GM19324 (cell line): Measurements from ENCODE around the gene FBXO28.

Experiments
- ATAC-seq: cut with Tn5 transposase; IDR thresholded peaks from one replicate; pipeline ENCODE4 v1.9.1; 2021; ENCODE audit warnings: mild to moderate bottlenecking, moderate library complexity; ENCODE audit not compliant: unreplicated experiment, low FRiP score

The FBXO28 gene

DNA sequence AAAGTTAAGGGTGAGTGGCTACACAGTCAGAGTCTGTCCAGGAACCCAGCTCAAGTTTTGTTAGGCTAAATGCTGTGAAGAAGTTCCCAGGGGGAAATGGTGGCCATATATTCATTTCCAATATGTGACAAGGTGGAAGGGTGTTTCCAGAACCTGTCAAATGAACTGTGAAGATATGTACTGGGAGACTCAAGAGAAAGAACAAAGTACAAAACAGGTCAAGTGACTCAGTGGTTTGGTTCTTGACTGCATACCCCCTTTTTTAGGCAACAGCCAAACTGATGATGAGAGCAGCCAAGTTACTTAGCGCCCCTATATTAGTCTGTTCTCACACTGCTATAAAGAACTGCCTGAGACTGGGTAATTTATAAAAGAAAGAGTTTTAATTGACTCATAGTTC lies 18.6 kb upstream of the FBXO28 start:
- no peak for ATAC-seq

DNA sequence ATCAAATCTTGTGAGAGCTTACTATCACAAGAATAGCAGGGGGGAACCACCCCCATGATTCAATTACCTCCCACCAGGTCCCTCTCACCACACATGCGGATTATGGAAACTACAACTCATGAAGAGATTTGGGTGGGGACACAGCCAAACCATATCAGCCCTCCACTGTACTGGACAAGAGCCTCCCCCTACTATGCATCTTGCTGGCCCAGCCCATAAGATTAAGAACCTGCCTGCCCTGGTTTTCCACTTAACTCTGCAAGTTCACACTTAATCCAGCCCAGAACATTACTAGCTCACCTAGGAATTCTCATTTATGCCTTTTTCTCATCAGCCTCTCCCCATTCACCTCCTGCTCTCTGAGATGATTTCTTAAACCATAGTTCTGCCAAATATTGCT lies 18.0 kb upstream of the FBXO28 start:
- no peak for ATAC-seq

DNA sequence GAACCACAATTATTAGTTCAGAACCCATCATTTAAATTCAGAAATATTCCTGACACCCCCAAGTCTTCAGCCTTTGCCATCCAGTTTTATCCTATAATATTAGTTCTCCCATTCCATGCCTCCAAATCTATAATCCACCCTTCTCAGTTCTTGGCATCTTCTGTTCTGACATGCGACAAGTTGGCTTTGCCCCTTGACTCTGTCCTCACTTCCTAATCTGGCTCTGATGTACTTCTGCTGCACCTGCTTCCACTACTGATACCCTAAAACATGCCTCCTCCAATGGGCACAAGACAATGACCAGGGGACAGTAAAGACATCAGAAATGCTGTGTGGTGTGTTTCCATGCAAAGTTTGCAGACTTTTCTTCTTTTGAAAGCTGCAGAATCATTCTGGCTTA lies 17.1 kb upstream of the FBXO28 start:
- no peak for ATAC-seq

DNA sequence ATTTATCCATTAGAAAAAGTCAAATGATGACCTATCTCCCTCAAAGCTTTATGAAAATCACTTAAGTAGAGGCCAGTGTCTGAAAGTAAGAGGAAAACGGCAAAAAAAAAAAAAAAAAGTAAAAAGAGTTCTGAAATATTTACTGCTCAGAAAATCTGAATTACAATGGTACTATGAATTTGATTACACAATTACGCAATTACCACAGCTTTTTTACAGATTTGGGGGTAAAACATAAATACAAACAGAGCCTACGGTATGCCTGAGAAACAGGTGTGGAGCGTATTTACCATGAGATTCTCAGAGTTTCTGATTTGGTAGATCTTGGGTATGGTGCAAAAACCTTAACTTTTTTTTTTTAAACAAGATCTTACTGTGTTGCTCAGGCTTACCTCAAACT lies 15.9 kb upstream of the FBXO28 start:
- ATAC-seq = no peak

DNA sequence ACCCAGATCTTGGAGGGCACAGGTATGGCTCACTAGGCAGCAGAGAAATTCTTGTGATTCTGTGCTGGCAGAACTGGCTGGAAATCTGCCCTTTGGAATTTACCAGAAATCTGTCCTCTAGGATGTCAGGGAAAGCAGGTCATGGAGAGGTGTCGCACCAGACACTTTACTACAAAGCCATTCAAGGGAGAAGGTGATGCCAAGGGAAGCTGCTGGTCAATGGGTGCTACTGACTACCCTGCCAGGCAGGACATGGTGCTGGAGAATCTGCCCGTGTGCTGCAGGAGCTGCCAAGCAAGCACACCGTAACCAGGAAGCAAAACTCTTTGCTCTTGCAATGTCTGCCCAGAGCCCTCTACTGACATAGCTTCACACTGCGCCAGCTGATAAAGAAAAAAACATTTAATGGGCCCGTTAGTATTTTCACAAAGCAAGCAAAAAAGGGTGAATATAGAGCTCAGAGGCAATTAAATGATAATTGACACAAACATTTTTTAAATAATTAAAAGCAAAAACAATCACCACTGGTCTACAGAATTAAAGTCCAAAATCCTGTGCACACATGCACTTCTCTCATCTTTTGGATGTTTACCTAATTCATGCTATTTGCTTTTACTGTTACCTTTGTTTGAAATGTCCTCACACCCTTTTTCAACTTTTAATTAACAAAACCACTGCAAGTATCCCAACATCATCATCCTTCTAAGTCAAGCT lies 7.2 kb upstream of the FBXO28 start:
- ATAC-seq = no peak

DNA sequence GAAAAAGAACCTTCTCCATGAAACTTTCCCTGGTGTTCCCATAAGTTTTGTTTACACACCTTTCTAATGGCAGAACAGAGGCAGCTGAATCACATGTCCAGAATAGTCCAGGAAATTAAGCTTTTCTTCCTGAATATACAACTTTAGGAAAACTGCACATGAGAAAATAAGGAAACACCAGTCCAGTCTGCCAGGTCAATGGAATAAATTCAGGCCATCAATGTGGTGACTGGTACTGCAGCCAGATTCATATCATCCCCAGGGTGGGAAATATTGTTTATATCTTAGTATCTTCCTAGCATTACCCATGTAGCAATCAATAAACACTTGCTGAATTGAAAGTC lies 6.7 kb upstream of the FBXO28 start:
- ATAC-seq = no peak

DNA sequence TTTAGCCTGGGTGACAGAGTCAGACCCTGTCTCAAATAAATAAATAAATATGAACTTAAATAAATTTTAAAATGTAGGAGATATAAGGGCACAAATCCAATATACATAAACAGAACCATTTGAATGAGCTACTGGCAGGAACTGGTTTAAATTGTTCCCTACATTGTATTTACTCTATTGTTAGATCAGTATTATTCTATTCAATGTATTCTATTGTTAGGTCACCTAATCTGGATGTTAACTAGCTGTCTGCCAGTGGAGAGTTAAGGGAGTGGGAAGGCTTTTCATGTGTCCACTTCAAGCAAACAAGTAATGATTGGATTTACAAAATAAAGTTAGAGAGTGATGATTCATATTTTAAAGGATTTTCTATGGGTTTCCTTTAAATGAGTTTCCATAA lies 4.9 kb upstream of the FBXO28 start:
- ATAC-seq = no peak

DNA sequence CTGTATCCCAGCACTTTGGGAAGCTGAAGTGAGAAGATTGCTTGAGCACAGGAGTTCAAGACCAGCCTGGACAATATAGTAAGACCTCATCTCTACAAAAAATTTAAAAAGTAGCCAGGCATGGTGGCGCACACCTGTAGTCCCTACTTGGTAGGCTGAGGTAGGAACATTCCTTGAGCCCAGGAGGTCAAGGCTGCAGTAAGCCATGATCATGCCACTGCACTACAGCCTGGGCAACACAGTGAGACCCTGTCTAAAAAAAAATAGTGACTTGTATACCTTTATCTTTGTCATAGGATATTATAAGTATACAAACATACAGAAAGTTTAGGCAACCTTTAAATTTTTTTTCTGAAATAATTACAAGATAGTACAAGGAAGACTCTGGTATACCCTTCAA lies 3.9 kb upstream of the FBXO28 start:
- ATAC-seq = no peak

DNA sequence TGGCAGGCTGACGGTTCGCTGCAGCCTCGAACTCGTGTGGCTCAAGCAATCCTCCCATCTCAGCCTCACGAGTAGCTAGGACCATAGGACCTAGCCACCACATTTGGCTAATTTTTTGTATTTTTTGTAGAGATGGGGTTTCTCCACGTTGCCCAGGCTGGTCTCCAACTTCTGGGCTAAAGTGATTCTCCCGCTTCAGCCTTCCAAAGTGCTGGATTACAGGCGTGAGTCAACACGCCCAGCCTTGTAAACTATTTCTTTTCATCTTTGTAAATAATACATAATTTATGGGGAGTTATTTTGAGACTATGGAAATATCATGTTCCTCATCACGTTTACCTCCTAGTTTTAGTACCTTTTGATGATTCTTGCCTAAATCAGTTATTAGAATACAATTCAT lies 906 bp upstream of the FBXO28 start:
- ATAC-seq = no peak

DNA sequence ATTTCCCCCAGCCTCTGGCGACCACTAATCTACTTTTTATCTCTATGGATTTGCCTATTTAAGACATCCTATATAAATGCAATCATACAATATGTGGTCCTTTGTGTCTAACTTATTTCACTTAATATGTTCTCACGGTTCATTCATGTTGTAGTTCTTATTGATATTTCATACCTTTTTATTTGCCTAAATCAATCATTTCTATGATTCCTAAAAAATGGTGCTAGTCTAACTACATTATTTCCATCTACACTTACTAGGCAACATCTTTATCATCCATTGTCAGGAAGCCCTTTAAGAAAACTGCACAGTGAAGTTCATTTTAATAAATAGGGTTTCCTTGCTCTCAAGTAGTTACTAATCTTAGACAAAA lies 380 bp upstream of the FBXO28 start:
- peak; percentile 3 for ATAC-seq

DNA sequence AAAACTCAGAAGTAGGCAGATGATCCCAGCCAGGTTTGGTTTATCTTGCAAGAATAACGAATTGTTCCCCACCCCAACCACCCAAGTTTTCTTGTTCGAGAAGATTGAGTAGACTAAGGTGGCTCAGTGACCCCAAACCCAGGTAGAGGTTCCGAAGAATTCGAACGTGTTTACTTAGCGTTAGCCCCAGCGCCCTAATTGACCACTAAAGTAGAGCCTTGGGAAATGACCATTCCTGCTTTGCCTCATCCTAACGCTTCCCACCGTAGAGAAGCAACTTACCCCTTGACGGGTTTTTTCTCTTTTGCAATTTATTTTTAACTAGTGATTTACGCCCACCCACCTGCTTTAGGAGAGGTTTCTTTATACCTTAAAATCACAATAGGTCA lies 870 bp downstream of the FBXO28 start:
- peak; percentile 22 for ATAC-seq

DNA sequence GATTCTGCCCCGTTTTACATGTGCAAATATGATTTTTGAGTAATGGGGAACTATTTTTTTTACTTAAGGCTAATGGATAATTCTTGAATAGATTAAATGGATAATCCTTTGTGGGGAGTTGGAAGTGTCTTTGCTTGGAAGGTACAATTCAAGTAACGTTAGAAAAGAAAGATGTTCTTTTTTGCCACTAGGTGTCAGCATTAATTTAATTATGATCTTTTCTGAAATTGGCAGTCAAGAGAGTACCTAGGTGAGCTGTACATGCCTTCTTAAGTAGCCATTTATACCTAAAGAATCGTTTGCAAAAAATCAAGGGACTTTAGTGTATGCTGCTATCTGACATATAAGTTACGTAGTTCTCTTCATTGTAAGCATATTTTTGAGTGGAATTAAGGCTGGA lies 2.2 kb downstream of the FBXO28 start:
- ATAC-seq = no peak

DNA sequence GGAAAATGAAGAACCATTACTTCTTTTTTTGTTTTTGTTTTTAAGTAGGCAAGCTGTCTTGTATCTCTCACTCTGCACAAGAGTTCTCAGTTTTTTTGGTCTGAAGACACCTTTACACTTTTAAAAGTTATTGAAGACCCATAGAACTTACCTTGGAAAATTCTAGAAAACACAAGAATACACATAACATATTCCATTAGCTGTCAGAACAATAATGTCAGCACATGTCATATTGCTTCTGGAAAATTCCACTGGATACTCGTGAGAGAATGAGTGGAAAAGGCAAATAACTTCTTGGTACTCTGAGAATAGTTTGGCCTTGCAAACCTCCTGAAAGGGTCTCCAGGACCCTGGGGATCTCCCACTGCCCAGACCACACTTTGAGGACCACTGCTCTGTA lies 4.8 kb downstream of the FBXO28 start:
- no peak for ATAC-seq

DNA sequence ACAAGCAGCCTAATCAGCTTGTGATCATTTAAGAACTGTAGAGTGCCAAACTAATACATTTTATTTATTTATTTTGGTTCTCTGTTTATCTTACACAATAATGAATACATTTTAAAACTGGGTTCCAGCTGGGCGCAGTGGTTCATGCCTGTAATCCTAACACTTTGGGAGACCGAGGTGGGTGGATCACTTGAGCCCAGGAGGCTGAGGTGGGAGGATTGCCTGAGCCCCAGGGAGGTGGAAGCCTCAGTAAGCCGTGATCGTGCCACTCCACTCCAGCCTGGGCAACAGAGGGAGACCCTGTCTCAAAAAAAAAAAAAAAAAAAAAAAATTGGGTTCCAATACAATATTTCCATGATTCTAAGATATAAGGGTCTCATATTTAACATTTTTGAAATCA lies 9.2 kb downstream of the FBXO28 start:
- ATAC-seq = no peak

DNA sequence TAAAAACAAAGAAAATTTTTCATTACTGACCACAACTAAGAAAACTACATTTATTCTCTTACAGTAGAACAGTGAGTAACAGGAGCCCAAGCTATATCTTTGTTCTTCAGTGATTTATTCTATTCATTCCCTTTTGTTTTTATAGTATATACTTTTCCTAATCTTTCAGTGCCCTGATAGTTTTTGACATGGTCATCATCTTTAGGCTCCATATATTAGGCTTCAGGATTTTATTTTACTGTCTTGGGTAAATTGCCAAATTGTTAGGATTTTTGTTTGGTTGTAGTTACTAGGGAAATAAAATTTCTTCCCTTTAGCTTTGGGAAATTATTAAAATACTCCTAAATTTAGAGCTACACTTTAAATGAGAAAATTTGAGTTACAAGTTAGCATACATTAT lies 10.3 kb downstream of the FBXO28 start:
- no peak for ATAC-seq

DNA sequence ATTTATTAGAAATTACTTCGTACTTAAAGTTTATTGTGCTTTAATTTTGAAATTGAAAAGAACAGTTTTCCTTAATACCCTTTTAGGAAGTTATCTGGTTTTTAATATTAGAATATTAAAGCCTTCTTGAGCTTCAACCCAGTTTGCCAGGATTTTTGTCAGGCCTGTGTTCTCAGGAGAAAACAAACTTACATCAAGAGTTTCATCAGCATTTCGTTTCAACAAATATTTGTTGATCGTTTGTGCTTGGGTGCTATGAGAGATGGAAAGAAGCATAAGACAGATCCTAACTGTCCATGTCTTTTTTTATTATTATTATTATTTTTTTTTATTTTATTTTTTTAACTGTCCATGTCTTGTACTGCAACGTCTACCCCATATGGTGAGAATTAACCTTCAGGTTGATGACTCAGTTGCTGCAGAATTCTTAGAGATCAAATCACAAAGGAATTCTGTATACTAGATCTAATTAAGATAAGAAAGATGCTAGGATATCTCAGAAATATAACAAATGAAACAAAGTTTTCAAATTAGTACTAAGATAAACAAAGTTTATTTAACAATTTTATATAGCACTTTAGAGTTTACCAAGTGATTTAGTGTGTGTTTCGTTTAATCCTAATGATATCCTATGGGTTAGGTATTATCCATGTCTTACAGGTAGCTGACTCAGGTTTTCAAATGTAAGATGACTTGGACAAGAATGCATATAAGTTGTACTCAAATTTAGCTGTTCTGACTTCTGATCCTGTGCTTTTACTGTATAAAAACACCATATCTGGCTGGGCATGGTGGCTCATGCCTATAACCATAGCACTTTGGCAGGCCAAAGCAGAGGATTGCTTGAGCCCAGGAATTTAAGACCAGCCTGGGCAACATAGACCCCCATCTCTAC lies 14.3 kb downstream of the FBXO28 start:
- no peak for ATAC-seq

DNA sequence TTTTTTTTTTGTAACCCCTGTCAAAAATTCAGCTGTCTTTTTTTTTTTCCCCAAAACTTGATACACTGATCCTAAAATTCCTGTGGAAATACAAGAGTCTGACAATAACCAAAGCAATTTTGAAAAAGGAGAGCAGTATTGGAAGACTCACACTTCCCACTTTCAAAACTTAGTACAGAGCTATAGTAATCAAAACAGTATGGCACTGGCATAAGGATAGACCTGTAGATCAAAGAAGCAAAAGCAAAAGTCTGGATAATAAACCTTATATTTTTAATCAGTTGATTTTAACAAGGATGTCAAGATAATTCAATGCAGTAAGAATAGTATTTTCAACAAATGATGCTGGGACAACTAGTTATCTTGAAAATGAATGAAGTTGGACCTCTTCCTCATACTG lies 17.3 kb downstream of the FBXO28 start:
- no peak for ATAC-seq

DNA sequence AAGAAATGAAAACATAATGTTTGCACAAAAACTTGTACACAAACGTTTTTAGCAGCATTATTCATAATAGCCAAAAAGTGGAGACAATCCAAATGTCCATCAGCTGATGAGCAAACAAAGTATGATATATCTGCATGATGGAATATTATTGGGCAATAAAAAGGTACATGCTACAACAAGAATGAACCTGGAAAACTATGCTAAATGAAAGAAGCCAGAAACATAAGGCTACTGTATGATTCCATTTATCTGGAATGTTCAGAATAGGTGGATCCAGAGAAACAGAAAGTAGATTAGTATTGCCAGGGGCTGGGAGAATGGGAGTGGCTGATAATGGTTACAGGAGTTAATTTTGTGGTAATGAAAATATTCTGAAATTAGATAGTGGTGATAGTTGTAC lies 19.0 kb downstream of the FBXO28 start:
- no peak for ATAC-seq

DNA sequence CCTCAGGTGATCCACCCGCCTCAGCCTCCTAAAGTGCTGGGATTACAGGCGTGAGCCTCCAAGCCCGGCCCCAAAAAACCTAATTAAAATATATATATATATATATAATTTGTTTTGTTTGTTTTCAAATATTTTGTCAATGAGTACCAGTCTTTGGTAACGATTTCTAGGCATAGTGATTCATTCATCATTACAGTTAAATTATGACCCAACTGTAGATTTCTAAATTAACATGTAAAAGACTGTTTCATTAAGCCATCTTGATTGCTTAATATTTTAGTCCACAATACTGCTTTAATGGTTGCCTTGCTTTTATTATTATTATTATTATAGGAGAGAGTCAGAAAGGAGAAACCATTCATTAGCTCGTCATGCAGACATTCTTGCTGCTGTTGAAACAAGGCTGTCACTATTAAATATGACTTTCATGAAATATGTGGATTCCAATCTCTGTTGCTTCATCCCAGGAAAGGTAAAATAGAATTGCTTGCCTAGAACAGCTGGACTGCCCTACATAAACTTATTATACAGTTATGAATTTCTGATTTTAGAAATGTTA lies 19.9 kb downstream of the FBXO28 start:
- ATAC-seq = no peak

DNA sequence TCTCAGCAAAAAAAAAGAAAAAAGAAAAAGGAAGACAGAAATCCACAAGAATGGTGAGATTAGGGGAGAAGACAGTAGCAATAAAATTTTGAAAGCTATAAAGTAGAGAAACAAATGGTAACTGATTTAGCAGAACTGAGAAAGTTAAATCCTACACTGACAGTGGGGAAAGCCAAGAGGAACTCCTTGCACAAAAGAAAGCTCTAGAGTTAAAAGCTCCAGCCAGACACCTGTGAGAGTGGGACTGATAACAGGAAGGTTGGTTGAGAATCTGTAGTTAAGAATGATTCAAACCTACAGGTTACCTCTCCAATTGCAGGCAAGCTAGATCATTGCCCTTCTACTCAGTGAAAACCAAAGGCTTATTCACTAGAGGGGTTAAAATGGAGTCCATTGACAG lies 23.6 kb downstream of the FBXO28 start:
- ATAC-seq = no peak

DNA sequence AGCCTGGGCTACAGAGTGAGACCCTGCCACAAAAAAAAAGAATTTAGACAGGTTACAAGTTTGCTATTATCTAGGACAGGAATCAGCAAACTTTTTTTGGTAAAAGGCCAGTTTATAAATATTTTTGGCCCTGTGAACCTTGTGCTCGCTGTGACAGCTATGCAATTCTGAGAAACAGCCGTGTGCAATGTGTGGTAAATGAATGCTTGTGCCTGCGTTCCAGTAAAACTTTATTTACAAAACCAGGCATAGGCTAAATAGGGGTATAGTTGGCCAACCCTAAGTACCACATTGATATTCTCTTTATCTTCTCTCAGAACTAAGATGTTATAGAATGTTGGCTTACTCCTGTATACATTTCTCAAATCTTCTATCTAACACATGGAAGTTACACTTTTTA lies 24.3 kb downstream of the FBXO28 start:
- ATAC-seq = no peak

DNA sequence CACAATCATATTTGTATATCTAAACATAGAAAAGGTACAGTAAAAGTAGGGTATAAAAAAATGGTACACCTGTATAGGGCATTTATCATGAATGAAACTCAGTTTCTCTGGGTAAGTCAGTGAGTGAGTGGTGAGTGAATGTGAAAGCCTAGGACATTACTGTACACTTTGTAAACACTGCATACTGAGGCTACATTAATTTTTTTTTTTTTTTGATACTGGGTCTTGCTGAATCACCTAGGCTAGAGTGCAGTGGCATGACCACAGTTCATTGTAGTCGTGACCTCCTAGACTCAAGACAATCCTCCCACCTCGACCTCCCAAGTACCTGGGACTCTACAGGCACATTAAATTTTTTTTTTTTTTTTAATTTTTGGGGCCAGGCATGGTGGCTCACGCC lies 27.8 kb downstream of the FBXO28 start:
- ATAC-seq = no peak
